Skeletal muscle tissue (tissue), 4 donors: ENCODE measurements around the gene SPRR2G. TPM values are rescaled to one million over a fixed set of nuclear protein-coding genes. Genes with fewer than 3 reads are reported as not detected.
"Not testable (repeated sequence)": the region's sequence is repeated elsewhere in the genome, so short reads cannot be mapped to it uniquely, and the experiment has no call there.

Source experiments
- H3K27ac ChIP-seq: one replicate; pipeline ENCODE4 v1.7.0; 2013; ENCODE audit warnings: mild to moderate bottlenecking, low read depth, low read length, inconsistent platforms
- H3K27me3 ChIP-seq, 3 donors: one replicate each; pipeline ENCODE4 v1.7.0; 2013; ENCODE audit warnings: low read length in 3 of 3; ENCODE audit not compliant: control insufficient read depth in 3 of 3, insufficient read depth in 3 of 3
- H3K36me3 ChIP-seq, 3 donors: one replicate each; pipeline ENCODE4 v1.7.0; 2013; ENCODE audit warnings: low read length in 3 of 3; ENCODE audit not compliant: control insufficient read depth in 3 of 3, insufficient read depth in 3 of 3
- H3K4me1 ChIP-seq, 3 donors: one replicate each; pipeline ENCODE4 v1.7.0; 2013; ENCODE audit warnings: low read length in 3 of 3, mild to moderate bottlenecking in 3 of 3; ENCODE audit not compliant: control insufficient read depth in 3 of 3, insufficient read depth in 3 of 3
- H3K4me3 ChIP-seq, 3 donors: one replicate each; pipeline ENCODE4 v1.7.0; 2013; ENCODE audit warnings: low read length in 3 of 3
- H3K9ac ChIP-seq, 3 donors: one replicate each; pipeline ENCODE4 v1.7.0; 2013; ENCODE audit warnings: low read length in 3 of 3, mild to moderate bottlenecking in 3 of 3, moderate library complexity in 2 of 3, low read depth in 1 of 3
- H3K9me3 ChIP-seq, 3 donors: one replicate each; pipeline ENCODE4 v1.7.0; 2013; ENCODE audit warnings: low read length in 3 of 3; ENCODE audit not compliant: control insufficient read depth in 3 of 3
- total RNA-seq: library from RNA; depleted of rRNA; stranded (reverse); fragments of >200 nt; gene quantifications from one replicate; pipeline ENCODE4 v1.2.3, GENCODE V29; 2014
- donor health status: Osteomylitis.

SPRR2G gene
- total RNA-seq = not detected

- Histone ChIP-seq H3K9ac (no peak within 1 kb of the TSS), H3K27ac (no peak within 1 kb of the TSS), H3K4me1 (no peaks in the 10 kb centered on the region), H3K36me3 (no peaks in the 10 kb centered on the region), H3K4me3 (no peak within 1 kb of the TSS), H3K9me3 (no peaks in the 10 kb centered on the region), H3K27me3 (peaks cover 0 to 2% (median 0%) of the 10 kb centered on the region in 3 donors)
Observed at GRCh38 chr1:153150846-153151245, at the start of gene SPRR2G. Gene SPRR2G, minus strand, starts transcription at chr1:153150890. Its CDS starts 780 bp downstream, at chr1:153150110.

- Histone ChIP-seq H3K27ac (no peak overlapping the region), H3K9ac (no peak overlapping the region), H3K9me3 (no peaks in the 10 kb centered on the region), H3K36me3 (no peaks in the 10 kb centered on the region), H3K4me1 (no peaks in the 10 kb centered on the region), H3K27me3 (peaks cover 0 to 13% (median 3%) of the 10 kb centered on the region in 3 donors), H3K4me3 (no peak overlapping the region)
Observed at GRCh38 chr1:153195216-153195615, 44.5 kb upstream of the SPRR2G start.

- H3K27me3 ChIP-seq = peaks cover 0 to 13% (median 3%) of the 10 kb centered on the region in 3 donors
Observed at GRCh38 chr1:153194331-153195050, 43.8 kb upstream of the SPRR2G start.

GRCh38 chr1:153192697-153193096 lies 42.0 kb upstream of the SPRR2G start:
- Histone ChIP-seq H3K27ac (no peak overlapping the region), H3K9me3 (no peaks in the 10 kb centered on the region), H3K4me3 (no peak overlapping the region), H3K9ac (no peak overlapping the region), H3K4me1 (no peaks in the 10 kb centered on the region), H3K36me3 (no peaks in the 10 kb centered on the region), H3K27me3 (peaks cover 0 to 4% (median 3%) of the 10 kb centered on the region in 3 donors)

More at GRCh38 chr1:153194331-153195050, 43.8 kb upstream of the SPRR2G start:
- Histone ChIP-seq H3K27ac (no peak overlapping the region), H3K9ac (no peak overlapping the region), H3K36me3 (no peaks in the 10 kb centered on the region), H3K4me3 (no peak overlapping the region), H3K4me1 (no peaks in the 10 kb centered on the region), H3K9me3 (no peaks in the 10 kb centered on the region)

- no peak overlapping the region for H3K4me3 ChIP-seq
- H3K27me3 ChIP-seq = peaks cover 0 to 4% (median 3%) of the 10 kb centered on the region in 3 donors
- no peaks in the 10 kb centered on the region for H3K36me3 ChIP-seq
- peaks cover 0 to 3% (median 0%) of the 10 kb centered on the region in 3 donors for H3K9me3 ChIP-seq
- H3K4me1 ChIP-seq = no peaks in the 10 kb centered on the region
- H3K9ac ChIP-seq = no peak overlapping the region
- no peak overlapping the region for H3K27ac ChIP-seq
Observed at GRCh38 chr1:153190373-153190772, 39.7 kb upstream of the SPRR2G start.

- not testable (repeated sequence) for H3K9ac ChIP-seq, H3K36me3 ChIP-seq, H3K27me3 ChIP-seq, H3K27ac ChIP-seq, H3K4me3 ChIP-seq, H3K4me1 ChIP-seq, H3K9me3 ChIP-seq
Observed at GRCh38 chr1:153188301-153188700, 37.6 kb upstream of the SPRR2G start.

GRCh38 chr1:153180556-153180955 lies 29.9 kb upstream of the SPRR2G start:
- no peaks in the 10 kb centered on the region for H3K4me1 ChIP-seq
- no peak overlapping the region for H3K4me3 ChIP-seq
- no peaks in the 10 kb centered on the region for H3K36me3 ChIP-seq

DNA sequence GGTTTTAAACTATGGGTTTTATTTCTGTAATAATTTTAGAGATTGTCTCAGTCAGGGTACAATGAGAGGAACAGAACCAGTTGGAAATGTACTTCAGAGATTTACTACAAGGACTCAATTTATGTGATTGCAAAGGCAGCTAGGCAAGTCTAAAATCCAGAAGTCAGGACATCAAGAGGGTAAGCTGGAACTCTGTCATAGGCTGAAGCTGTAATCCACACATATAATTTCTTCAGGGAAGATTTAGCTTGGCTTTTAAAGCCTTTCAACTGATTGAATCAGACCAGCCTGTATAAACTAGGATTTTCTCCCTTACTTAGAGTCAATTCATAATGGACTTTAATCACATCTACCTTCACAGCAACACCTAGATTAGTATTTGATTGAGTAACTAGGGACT lies 28.2 kb upstream of the SPRR2G start:
- Histone ChIP-seq H3K4me3 (no peak overlapping the region), H3K9ac (no peak overlapping the region), H3K9me3 (peaks cover 0 to 2% (median 0%) of the 10 kb centered on the region in 3 donors), H3K4me1 (no peaks in the 10 kb centered on the region), H3K27me3 (no peaks in the 10 kb centered on the region), H3K36me3 (no peaks in the 10 kb centered on the region), H3K27ac (no peak overlapping the region)

More at GRCh38 chr1:153180556-153180955, 29.9 kb upstream of the SPRR2G start:
- Histone ChIP-seq H3K9me3 (peaks cover 0 to 2% (median under 1%) of the 10 kb centered on the region in 3 donors), H3K27ac (no peak overlapping the region), H3K9ac (no peak overlapping the region), H3K27me3 (no peaks in the 10 kb centered on the region)

GRCh38 chr1:153174624-153175023 lies 23.9 kb upstream of the SPRR2G start:
- peaks cover 0 to 2% (median 0%) of the 10 kb centered on the region in 3 donors for H3K27me3 ChIP-seq
- H3K9ac ChIP-seq = no peak overlapping the region
- peaks cover 0 to 2% (median 0%) of the 10 kb centered on the region in 3 donors for H3K9me3 ChIP-seq
- no peaks in the 10 kb centered on the region for H3K4me1 ChIP-seq
- H3K27ac ChIP-seq = no peak overlapping the region
- H3K36me3 ChIP-seq = no peaks in the 10 kb centered on the region
- no peak overlapping the region for H3K4me3 ChIP-seq

DNA sequence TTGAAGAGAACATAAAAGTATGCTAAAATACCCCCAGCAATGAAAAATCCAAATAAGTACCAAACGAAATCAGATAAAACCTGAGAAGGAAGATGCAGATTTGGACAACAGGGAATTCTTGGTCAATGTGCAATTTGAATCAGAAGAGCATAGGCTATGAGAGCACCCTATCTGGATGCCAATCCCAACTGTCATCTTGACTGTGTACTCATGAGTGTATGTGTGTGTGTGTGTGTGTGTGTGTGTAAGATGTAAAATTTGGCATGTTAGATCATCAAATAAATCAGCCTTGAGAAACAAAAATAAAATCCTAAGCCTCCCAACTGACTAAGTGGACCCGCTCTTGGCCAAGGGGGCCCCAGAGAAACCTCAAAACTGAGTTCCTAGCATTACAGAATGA lies 18.0 kb upstream of the SPRR2G start:
- Histone ChIP-seq H3K27me3 (peaks cover 0 to 2% (median 0%) of the 10 kb centered on the region in 3 donors), H3K9me3 (no peaks in the 10 kb centered on the region), H3K36me3 (no peaks in the 10 kb centered on the region), H3K9ac (no peak overlapping the region), H3K4me1 (no peaks in the 10 kb centered on the region), H3K4me3 (no peak overlapping the region), H3K27ac (no peak overlapping the region)
